ENCODE measurements around the gene NEDD4L.

DNA sequence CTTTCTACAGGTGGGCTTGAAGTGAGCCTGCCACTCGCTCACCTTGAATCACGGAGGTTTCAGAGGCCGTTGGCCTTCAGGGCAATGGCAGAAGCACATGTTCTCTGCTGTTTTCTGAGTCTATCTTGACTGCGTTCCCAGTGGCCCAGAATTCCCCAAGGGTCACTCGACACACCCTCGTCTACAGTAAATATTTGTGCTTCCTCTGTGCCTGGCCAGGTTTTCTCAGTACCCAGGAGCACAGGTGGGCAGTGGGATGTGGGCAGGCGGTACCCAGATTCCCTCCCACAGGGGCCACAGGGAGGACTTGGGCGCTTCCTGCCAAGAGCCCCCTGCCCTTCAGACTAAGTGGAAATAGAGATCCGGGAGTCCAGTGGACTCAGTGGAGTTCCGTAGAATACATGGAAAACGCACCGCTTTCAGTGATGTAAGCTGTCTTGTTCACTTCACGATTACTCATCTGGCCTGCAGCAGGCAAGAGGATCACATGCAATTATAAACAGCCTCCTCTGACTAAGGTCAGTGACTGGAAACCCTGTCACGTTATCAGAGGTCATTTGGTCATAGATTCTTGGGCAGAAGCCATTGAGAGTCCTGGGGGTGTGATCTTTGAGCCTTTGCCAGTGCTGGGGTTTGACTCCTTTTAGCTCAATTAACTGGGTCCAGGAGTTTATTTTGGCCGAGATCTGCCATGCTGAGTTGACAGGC is 179.8 kb downstream of the NEDD4L start:
- TF ChIP-seq EZH2 (IDR thresholded peaks at IDR 0.05; ENCODE audit: low read depth): no peak
- TF ChIP-seq, protein P1, sequence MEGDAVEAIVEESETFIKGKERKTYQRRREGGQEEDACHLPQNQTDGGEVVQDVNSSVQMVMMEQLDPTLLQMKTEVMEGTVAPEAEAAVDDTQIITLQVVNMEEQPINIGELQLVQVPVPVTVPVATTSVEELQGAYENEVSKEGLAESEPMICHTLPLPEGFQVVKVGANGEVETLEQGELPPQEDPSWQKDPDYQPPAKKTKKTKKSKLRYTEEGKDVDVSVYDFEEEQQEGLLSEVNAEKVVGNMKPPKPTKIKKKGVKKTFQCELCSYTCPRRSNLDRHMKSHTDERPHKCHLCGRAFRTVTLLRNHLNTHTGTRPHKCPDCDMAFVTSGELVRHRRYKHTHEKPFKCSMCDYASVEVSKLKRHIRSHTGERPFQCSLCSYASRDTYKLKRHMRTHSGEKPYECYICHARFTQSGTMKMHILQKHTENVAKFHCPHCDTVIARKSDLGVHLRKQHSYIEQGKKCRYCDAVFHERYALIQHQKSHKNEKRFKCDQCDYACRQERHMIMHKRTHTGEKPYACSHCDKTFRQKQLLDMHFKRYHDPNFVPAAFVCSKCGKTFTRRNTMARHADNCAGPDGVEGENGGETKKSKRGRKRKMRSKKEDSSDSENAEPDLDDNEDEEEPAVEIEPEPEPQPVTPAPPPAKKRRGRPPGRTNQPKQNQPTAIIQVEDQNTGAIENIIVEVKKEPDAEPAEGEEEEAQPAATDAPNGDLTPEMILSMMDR (conservative IDR thresholded peaks at IDR 0.05): no peak

Measured in PC-9 (cell line).